GM21717 (cell line): ENCODE measurements around the gene PKN2.
"Not testable (repeated sequence)": the region's sequence is repeated elsewhere in the genome, so short reads cannot be mapped to it uniquely, and the experiment has no call there.

Experiments
- ATAC-seq: cut with Tn5 transposase; IDR thresholded peaks from one replicate; pipeline ENCODE4 v1.9.1; 2021; ENCODE audit warnings: mild to moderate bottlenecking, moderate library complexity; ENCODE audit not compliant: unreplicated experiment

The PKN2 gene

GRCh38 chr1:88678405-88678804, 5.7 kb upstream of the PKN2 start:
- no peak for ATAC-seq

GRCh38 chr1:88680471-88680870, 3.6 kb upstream of the PKN2 start:
- ATAC-seq, result no peak

- no peak for ATAC-seq
Measured at GRCh38 chr1:88680911-88681622, 3.0 kb upstream of the PKN2 start.

- peak; percentile 46 for ATAC-seq
Measured at GRCh38 chr1:88684482-88685258, 597 bp downstream of the PKN2 start.

- ATAC-seq, result no peak
Measured at GRCh38 chr1:88685259-88685620, 1.2 kb downstream of the PKN2 start.

GRCh38 chr1:88691540-88691939, 7.5 kb downstream of the PKN2 start:
- ATAC-seq, result no peak

GRCh38 chr1:88695781-88696180, 11.7 kb downstream of the PKN2 start:
- no peak for ATAC-seq

- ATAC-seq, result no peak
Measured at GRCh38 chr1:88697503-88697902, 13.4 kb downstream of the PKN2 start.

- ATAC-seq, result no peak
Measured at GRCh38 chr1:88698140-88698539, 14.1 kb downstream of the PKN2 start.

- ATAC-seq, result no peak
Measured at GRCh38 chr1:88698764-88699163, 14.7 kb downstream of the PKN2 start.

GRCh38 chr1:88700425-88701013, 16.4 kb downstream of the PKN2 start:
- no peak for ATAC-seq

GRCh38 chr1:88701275-88701674, 17.2 kb downstream of the PKN2 start:
- peak; percentile 85 for ATAC-seq

GRCh38 chr1:88701793-88702192, 17.7 kb downstream of the PKN2 start:
- ATAC-seq, result not testable (repeated sequence)

- ATAC-seq, result no peak
Measured at GRCh38 chr1:88708011-88708410, 23.9 kb downstream of the PKN2 start.

- ATAC-seq, result not testable (repeated sequence)
Measured at GRCh38 chr1:88712907-88713306, 28.8 kb downstream of the PKN2 start.

GRCh38 chr1:88716571-88716970, 32.5 kb downstream of the PKN2 start:
- ATAC-seq, result not testable (repeated sequence)

- no peak for ATAC-seq
Measured at GRCh38 chr1:88722492-88722891, 38.4 kb downstream of the PKN2 start.

GRCh38 chr1:88726697-88727096, 42.6 kb downstream of the PKN2 start:
- ATAC-seq, result no peak

GRCh38 chr1:88727205-88727604, 43.1 kb downstream of the PKN2 start:
- no peak for ATAC-seq

- ATAC-seq, result no peak
Measured at GRCh38 chr1:88729297-88729696, 45.2 kb downstream of the PKN2 start.

- no peak for ATAC-seq
Measured at GRCh38 chr1:88730132-88730675, 46.1 kb downstream of the PKN2 start.

GRCh38 chr1:88730995-88731394, 46.9 kb downstream of the PKN2 start:
- ATAC-seq, result no peak
